Panc1 (cell line): Measurements from ENCODE around the gene TET3.

Experiments used
- POLR2AphosphoS5 ChIP-seq: IDR thresholded peaks from 2 replicates; pipeline ENCODE4 v1.6.1; 2012; ENCODE audit warnings: mild to moderate bottlenecking, low read depth, low read length, moderate library complexity
- TF ChIP-seq, protein P1 (sequence below): fragments of 450-650 bp; IDR thresholded peaks from 2 replicates; pipeline ENCODE4 v1.5.1; 2017; ENCODE audit warnings: mild to moderate bottlenecking
- TF ChIP-seq, protein P2 (sequence below), 2 experiments: IDR thresholded peaks; 2 replicates each; pipeline ENCODE4 v1.6.1; 2011 to 2012; ENCODE audit warnings: low read depth in 2 of 2, control low read depth in 1 of 2, low read length in 1 of 2, mild to moderate bottlenecking in 1 of 2, moderate library complexity in 1 of 2; ENCODE audit not compliant: insufficient read depth in 1 of 2

DNA sequence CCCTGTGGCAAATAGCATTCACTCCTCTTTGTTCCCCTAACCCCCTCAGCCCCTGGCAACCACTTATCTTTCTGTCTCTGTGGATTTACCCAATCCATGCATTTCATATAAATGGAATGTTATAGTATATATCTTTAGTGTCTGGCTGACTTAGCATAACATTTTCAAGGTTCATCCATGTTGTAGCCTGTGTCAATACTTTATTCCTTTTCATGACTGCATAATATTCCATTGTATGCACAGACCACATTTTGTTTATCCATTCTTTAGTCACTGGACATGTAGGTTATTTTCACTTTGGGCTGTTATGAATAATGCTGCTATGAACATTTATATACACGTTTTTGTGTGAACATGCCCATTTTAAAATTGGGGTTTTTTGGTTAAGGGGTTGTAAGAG is 42.8 kb downstream of the TET3 start:
- TF ChIP-seq POLR2AphosphoS5: no peak
- TF ChIP-seq, protein P1, sequence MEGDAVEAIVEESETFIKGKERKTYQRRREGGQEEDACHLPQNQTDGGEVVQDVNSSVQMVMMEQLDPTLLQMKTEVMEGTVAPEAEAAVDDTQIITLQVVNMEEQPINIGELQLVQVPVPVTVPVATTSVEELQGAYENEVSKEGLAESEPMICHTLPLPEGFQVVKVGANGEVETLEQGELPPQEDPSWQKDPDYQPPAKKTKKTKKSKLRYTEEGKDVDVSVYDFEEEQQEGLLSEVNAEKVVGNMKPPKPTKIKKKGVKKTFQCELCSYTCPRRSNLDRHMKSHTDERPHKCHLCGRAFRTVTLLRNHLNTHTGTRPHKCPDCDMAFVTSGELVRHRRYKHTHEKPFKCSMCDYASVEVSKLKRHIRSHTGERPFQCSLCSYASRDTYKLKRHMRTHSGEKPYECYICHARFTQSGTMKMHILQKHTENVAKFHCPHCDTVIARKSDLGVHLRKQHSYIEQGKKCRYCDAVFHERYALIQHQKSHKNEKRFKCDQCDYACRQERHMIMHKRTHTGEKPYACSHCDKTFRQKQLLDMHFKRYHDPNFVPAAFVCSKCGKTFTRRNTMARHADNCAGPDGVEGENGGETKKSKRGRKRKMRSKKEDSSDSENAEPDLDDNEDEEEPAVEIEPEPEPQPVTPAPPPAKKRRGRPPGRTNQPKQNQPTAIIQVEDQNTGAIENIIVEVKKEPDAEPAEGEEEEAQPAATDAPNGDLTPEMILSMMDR: no peak
- TF ChIP-seq, protein P2, sequence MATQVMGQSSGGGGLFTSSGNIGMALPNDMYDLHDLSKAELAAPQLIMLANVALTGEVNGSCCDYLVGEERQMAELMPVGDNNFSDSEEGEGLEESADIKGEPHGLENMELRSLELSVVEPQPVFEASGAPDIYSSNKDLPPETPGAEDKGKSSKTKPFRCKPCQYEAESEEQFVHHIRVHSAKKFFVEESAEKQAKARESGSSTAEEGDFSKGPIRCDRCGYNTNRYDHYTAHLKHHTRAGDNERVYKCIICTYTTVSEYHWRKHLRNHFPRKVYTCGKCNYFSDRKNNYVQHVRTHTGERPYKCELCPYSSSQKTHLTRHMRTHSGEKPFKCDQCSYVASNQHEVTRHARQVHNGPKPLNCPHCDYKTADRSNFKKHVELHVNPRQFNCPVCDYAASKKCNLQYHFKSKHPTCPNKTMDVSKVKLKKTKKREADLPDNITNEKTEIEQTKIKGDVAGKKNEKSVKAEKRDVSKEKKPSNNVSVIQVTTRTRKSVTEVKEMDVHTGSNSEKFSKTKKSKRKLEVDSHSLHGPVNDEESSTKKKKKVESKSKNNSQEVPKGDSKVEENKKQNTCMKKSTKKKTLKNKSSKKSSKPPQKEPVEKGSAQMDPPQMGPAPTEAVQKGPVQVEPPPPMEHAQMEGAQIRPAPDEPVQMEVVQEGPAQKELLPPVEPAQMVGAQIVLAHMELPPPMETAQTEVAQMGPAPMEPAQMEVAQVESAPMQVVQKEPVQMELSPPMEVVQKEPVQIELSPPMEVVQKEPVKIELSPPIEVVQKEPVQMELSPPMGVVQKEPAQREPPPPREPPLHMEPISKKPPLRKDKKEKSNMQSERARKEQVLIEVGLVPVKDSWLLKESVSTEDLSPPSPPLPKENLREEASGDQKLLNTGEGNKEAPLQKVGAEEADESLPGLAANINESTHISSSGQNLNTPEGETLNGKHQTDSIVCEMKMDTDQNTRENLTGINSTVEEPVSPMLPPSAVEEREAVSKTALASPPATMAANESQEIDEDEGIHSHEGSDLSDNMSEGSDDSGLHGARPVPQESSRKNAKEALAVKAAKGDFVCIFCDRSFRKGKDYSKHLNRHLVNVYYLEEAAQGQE (IDR thresholded peaks at IDR 0.05; ENCODE audit: insufficient read depth in 1 of 2, low read depth in 2 of 2, low read length in 1 of 2): no peak
